Regular cardiac myocyte (primary cell): ENCODE results near the gene CYP27B1. TPM values are rescaled to one million over a fixed set of nuclear protein-coding genes. Genes with fewer than 3 reads are reported as not detected.

ENCODE experiments used
- total RNA-seq: library from RNA; depleted of rRNA; stranded (reverse); fragments of >200 nt; gene quantifications from 2 replicates; pipeline ENCODE4 v1.2.3, GENCODE V29; 2014

Gene CYP27B1, protein sequence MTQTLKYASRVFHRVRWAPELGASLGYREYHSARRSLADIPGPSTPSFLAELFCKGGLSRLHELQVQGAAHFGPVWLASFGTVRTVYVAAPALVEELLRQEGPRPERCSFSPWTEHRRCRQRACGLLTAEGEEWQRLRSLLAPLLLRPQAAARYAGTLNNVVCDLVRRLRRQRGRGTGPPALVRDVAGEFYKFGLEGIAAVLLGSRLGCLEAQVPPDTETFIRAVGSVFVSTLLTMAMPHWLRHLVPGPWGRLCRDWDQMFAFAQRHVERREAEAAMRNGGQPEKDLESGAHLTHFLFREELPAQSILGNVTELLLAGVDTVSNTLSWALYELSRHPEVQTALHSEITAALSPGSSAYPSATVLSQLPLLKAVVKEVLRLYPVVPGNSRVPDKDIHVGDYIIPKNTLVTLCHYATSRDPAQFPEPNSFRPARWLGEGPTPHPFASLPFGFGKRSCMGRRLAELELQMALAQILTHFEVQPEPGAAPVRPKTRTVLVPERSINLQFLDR
- 0.19 and 1.1 TPM in 2 replicates for total RNA-seq

DNA sequence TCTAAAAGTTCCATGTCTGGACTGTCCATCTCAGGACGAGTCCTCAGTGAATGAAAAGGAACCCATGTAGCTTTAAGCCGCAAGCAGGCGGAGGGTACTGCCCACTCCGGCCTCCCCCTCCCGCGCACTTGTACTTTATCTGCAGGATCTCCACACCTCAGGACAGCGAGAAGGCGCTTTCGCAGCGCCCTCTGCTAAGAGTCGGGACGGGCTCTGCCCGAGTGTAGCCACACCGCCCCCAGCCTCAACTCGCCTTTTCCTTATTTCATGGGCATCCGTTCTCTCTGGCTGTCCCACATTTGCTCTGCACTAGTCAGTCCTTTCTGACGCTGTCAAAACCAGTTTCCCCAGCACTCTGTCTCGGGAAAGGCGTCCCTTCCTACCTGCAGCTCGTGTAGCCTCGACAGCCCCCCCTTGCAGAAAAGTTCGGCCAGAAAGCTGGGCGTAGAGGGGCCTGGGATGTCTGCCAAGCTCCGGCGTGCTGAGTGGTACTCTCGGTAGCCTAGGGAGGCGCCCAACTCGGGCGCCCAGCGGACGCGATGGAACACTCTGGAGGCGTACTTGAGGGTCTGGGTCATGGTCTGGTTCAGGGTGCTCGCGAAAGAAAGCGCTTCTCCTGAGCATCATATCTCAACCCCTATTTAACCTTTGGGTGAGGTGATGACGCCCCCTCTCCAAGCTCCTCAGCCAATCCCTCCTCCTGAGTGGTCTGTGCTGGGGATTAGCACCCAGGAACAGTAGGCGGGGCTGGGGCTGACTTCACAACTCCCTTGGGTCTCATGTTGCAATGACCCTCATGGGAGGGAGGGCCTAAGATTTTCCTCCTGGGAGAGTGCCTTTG is at the start of gene CYP27B1:
CYP27B1 (minus strand) TSS at position 615 of the 841 bp plus-strand sequence; CDS start at position 578, 37 bp downstream.

DNA sequence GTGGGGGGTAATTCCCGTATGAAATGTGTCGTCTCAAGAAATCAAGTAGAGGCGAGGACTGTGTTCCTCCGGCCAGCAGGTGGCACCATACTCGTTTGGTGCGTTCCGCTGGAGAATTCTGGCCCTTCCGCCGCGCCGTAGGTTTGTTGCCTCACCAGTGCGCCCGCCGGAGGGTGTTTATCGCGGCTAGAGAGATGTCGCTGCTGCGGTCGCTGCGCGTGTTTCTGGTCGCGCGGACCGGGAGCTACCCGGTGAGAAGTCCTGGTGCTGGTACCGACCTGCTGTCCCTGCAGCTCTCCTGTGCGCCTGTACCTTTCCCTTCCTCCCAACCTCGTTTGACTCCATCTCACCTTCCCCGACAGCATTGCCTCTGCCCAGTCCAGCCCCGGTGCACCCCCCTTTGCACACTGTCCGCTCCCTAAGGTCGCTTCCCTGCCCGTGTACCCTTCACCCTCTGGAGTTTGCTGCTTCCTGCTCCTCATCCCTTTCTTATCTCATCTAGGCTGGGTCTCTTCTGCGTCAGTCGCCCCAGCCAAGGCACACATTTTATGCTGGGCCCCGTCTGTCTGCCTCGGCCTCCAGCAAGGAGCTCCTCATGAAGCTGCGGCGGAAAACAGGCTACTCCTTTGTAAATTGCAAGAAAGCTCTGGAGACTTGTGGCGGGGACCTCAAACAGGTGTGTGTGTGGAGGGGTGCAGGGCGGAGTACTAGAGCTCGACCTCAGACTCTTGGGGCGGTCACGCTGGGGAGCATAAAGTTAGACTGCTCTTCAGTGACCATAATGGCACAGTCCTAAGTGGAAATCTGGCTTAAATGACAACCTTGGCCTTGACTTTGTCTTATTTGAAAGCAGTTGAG is 16.0 kb upstream of the CYP27B1 start, which contains the start of gene TSFM:
TSFM (plus strand) TSS at position 180 of the 858 bp plus-strand sequence; CDS start at position 195, 15 bp downstream.

DNA sequence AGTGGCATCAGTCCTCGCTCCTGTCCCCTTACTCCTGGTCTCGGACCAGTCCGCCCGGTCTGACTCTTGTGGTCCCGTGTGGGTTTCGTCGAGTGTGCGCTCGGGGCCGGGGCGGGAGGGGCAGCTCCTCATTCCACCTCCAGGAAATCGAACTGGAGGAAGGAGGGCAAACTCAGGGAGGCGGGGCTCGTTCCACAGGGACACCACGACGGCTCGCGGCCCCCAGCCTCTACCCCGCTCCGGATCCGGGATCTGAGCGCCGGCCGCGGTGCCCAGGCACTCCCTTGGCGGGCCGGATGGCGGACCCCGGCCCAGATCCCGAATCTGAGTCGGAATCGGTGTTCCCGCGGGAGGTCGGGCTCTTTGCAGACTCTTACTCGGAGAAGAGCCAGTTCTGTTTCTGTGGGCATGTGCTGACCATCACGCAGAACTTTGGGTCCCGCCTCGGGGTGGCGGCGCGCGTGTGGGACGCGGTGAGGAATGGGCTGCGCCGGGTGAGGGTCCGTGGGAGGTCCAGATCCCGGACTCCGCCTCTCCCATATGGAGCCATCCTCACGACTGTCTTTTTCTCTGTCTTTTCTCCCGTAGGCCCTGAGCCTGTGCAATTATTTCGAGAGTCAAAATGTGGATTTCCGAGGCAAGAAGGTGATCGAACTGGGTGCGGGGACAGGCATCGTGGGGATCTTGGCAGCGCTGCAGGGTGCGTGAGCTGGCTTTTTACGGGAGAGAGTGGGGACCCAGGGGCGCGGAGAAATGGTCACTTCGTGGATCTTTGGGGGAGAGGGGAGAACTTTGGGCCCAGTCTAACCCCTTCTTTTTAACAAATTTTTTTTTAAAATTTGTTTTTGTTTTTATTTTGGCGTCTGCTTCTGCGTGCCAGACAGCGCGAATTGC is 5.8 kb upstream of the CYP27B1 start, which contains the start of gene EEF1AKMT3:
EEF1AKMT3 (plus strand) TSS at position 186 of the 894 bp plus-strand sequence; CDS start at position 297, 111 bp downstream.

DNA sequence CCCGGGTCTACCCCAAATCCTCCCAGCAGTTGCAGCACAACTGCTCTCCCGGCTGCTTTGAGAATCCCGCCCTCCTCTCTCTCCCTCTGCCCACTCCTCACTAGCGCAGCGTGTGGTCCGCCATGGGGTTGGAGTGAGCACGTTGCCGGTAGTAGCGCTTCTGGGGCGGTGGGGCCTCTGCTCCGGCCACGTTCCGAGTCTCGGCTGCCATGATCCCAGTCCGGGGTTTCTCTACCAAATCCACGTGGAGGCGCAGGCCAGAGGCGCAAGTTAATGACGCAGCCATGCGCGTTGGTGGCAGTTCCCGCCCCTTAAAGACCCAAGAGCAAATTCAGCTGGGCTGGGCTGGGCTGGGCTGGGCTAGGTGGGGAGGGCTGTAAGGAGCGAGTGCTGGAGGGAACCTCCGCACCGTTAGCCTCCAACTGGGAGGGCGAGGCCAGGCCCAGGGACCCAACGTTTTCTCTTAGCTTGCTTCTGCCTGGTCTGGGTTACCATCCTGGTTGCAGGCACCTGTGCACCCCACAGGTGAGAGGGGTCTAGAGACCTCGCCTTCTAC is 5.1 kb upstream of the CYP27B1 start, which contains the start of gene METTL1:
METTL1 (minus strand) TSS at position 233 of the 556 bp plus-strand sequence; CDS start at position 211, 22 bp downstream.

DNA sequence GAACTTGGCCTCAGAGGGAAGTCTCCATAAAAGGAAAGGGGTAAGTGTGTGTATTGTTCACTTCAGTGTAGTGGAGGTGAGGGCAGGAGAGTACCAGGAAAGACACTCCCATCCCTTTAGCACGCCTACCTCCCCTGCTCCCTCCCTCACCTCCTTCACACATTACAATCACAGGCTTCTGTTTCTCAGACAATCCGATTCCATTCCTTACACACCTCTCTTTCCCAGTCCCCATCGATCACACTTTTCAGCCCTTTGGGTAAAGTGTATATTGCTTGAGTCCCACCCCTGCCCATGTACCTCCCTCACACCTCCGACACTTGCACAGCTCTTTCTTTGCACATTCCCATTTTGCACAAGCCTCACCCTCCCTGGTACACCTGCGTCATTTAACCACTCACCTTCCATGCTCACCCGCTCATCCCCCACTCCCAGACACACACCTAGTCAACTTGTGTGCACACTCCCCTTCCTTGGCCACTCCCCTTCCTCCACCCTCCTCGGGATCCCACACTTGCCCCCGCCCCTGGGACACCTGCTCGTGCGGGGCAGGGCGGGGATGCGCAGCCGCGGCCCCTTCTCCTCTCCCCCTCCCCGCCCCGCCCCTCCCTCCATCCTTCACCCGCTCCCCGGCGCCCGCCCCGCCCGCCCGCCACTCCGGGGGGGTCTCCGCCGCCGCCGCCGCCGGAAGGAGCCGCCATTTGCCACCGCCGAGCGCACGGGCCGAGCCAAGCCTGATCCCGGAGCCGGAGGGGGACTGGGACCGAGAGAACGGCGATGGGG is 12.3 kb downstream of the CYP27B1 start, which contains the start of gene MARCHF9:
MARCHF9 (plus strand) TSS at position 693 of the 783 bp plus-strand sequence. CDS start 426 bp downstream, outside the sequence.

DNA sequence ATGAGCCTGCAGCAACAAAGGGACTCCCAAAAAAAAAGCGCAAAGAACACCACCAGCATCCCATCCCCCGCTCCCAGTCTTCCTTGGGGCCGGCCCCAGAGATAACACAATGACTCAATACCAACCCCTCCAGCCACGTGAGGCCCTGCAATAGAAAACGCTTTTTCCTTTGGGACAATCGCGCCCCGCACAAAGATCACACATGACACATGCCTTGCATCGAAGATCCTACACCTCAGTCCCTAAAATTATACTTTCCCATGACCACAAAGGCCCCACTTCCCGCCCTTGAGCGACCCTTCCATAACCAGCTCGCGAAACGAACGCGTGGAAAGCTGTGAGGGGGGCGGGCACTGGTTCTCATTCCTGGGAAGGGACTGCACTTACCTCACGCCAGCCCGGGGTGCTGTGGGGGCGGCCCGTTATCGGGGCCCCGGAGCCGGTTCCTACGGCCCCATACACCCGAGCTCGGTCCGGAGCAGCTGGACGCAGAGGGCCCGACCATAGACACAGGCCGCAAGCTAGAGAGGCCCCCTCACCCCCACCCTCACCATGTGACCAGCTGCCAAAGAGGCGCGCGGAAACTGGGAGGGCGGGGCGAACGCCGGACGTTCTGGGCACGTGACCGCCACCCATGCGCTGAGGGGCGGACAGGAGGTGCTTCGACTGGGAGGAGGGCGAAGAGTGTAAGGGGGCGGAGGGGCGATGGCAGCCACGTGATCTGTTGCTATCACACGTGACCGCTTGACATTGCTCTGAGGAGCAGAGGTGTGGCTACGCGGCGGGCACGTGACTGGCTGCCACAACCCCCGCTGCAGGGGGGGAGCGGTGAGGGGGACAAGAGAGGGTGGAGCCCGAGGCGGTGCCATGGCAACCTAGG is 14.8 kb downstream of the CYP27B1 start, which contains the start of gene CDK4:
CDK4 (minus strand) TSS at position 523 of the 880 bp plus-strand sequence. CDS start 593 bp downstream, outside the sequence.

DNA sequence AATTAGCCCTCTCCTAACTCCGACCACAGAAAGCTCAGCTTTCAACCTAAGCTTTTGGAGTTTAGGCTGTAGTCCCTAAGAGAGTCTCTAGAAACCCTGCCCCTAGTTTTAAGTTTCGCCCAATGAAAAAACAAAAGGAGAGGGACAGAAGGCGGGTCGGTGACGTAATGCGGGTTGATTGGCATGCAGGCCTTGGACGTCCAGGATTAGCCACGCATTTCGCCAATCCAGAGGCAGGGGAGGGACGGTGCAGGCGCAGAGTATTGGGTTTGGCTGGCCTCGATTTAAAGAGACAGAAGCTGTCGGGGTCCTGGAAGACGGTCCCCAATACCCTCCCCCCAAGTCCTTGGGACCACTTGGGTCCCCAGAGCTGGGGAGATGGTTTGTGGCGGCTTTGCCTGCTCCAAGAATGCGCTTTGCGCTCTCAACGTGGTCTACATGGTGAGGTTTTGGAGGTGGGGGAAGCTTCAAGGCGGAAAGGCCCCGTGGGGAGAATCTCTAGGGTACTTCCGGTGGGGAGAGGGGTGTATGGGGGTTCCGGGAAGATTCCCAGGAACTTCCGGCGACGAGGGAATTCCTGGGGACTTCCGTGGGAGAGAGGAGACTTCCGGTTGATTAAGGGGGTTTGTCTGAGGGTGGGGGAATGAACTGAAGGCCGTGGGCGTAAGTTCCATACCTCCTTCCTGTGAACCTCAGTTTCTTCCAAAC is 21.9 kb downstream of the CYP27B1 start, which contains the start of gene TSPAN31:
TSPAN31 (plus strand) TSS at position 263 of the 708 bp plus-strand sequence; CDS start at position 379, 116 bp downstream.

DNA sequence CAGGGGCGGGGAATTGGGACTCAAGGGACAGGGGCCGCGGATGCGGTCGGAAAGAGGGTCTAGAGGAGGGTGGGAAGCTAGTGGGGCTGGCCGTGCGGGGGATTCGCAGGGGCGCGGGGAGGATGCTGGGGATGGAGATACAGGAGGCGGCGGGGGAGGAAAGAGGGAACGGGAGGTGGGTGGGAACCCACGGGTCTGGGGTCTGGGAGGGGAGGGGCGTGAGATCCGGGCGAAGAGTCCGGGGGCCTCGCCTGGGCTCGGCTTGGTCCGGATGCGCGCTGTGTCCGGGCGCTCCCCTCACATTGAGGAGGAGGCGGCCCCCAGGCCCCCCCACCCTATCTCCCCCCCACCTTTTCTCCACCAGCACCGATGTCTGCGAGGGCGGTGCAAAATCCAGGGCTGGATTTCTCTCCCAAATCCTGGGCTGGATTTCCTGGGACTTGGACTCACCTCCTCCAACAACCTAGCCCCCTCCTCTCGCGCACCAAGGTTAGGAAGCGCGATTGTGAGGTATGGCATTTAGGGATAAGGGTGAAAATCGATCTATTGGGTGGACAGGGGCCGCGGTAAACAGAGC is 28.1 kb downstream of the CYP27B1 start, which contains the start of gene AGAP2:
AGAP2 (minus strand) TSS at position 82 of the 577 bp plus-strand sequence. CDS start 496 bp downstream, outside the sequence.

Other genes starting within 250 kb of the CYP27B1 start
- gene DDIT3, start 246.6 kb downstream of the CYP27B1 start, total RNA-seq: 17.6 and 85.4 TPM in 2 replicates
- 2.9 and 3.9 TPM in 2 replicates for gene MBD6, start 244.3 kb downstream of the CYP27B1 start, total RNA-seq
- gene DCTN2, start 219.9 kb downstream of the CYP27B1 start, total RNA-seq: 79.5 and 89.1 TPM in 2 replicates
- 0.19 and 0.28 TPM in 2 replicates for gene KIF5A, start 217.0 kb downstream of the CYP27B1 start, total RNA-seq
- gene PIP4K2C, start 175.9 kb downstream of the CYP27B1 start, total RNA-seq: 18.2 and 19.2 TPM in 2 replicates
- 5.4 and 14.7 TPM in 2 replicates for gene DTX3, start 162.3 kb downstream of the CYP27B1 start, total RNA-seq
- 12.5 and 27.1 TPM in 2 replicates for gene ARHGEF25, start 155.6 kb downstream of the CYP27B1 start, total RNA-seq
- 1.9 and 2.8 TPM in 2 replicates for gene B4GALNT1, start 133.9 kb downstream of the CYP27B1 start, total RNA-seq
- gene OS9, start 72.9 kb downstream of the CYP27B1 start, total RNA-seq: 133 and 376 TPM in 2 replicates
- 0.19 and 0.28 TPM in 2 replicates for gene AGAP2, start 28.3 kb downstream of the CYP27B1 start, total RNA-seq
- gene TSPAN31, start 22.0 kb downstream of the CYP27B1 start, total RNA-seq: 86.3 and 103 TPM in 2 replicates
- gene CDK4, start 14.8 kb downstream of the CYP27B1 start, total RNA-seq: 146 and 166 TPM in 2 replicates
- 0.77 and 3.1 TPM in 2 replicates for gene MARCHF9, start 12.0 kb downstream of the CYP27B1 start, total RNA-seq
- 5.9 and 15.7 TPM in 2 replicates for gene METTL1, start 5.0 kb upstream of the CYP27B1 start, total RNA-seq
- gene EEF1AKMT3, start 5.5 kb upstream of the CYP27B1 start, total RNA-seq: 3.8 and 12.1 TPM in 2 replicates
- 16.1 and 22.6 TPM in 2 replicates for gene TSFM, start 15.7 kb upstream of the CYP27B1 start, total RNA-seq
- gene AVIL, start 51.7 kb upstream of the CYP27B1 start, total RNA-seq: 1.7 and 3.1 TPM in 2 replicates
- 38.9 and 51.4 TPM in 2 replicates for gene CTDSP2, start 79.7 kb upstream of the CYP27B1 start, total RNA-seq
- 12.8 and 18.0 TPM in 2 replicates for gene ATP23, start 174.5 kb upstream of the CYP27B1 start, total RNA-seq